H1 (cell line): Measurements from ENCODE around the gene RNU7-1. TPM values are rescaled to one million over a fixed set of nuclear protein-coding genes. Genes with fewer than 3 reads are reported as not detected.

ENCODE experiments used
- CTCF ChIA-PET: fragments of 300-600 bp; sonication (Branson Sonifier 250); formaldehyde crosslinking; loops from one replicate; lab custom pipeline; 2021; ENCODE audit not compliant: partially characterized antibody; lab: Charles Lee
- POLR2A ChIA-PET: fragments of 300-600 bp; sonication (Branson Sonifier 250); formaldehyde crosslinking; loops from one replicate; lab custom pipeline; 2021; ENCODE audit warnings: inconsistent platforms; ENCODE audit not compliant: partially characterized antibody; lab: Charles Lee
- DNase-seq, 2 experiments: peaks; one replicate each; pipeline versions ENCODE4 v3.0.0 to v3.0.0-alpha.2; 2010 to 2022; ENCODE audit warnings: low spot score in 2 of 2, low read depth in 1 of 2, mixed read lengths in 1 of 2
- FAIRE-seq: peaks from 2 replicates; lab custom pipeline; 2011; peaks lifted over from hg19 to GRCh38; lab: Jason Lieb, UNC
- H2AFZ ChIP-seq: 2 replicates; pipeline ENCODE4 v1.8.1; 2012; ENCODE audit warnings: low read length, inconsistent platforms
- H2AK5ac ChIP-seq: 2 replicates; pipeline ENCODE4 v1.6.1; 2013; ENCODE audit warnings: low read depth, low read length
- H2BK120ac ChIP-seq: replicated peaks from 2 replicates; pipeline ENCODE3; 2013; ENCODE audit warnings: low read depth, low read length, inconsistent platforms
- H2BK12ac ChIP-seq: 2 replicates; pipeline ENCODE4 v1.6.1; 2013; ENCODE audit warnings: low read depth, low read length
- H2BK15ac ChIP-seq: 2 replicates; pipeline ENCODE4 v1.6.1; 2013; ENCODE audit warnings: low read length
- H2BK20ac ChIP-seq: 2 replicates; pipeline ENCODE4 v1.6.1; 2013; ENCODE audit warnings: low read length
- H2BK5ac ChIP-seq: 2 replicates; pipeline ENCODE4 v1.6.1; 2013; ENCODE audit warnings: low read depth, low read length
- H3K14ac ChIP-seq: 2 replicates; pipeline ENCODE4 v1.6.1; 2013; ENCODE audit warnings: inconsistent platforms; ENCODE audit not compliant: insufficient read length
- H3K18ac ChIP-seq: 2 replicates; pipeline ENCODE4 v1.6.1; 2013; ENCODE audit warnings: low read length; ENCODE audit errors: extremely low read depth
- H3K23ac ChIP-seq: 2 replicates; pipeline ENCODE4 v1.6.1; 2013; ENCODE audit warnings: inconsistent platforms; ENCODE audit not compliant: insufficient read length
- H3K23me2 ChIP-seq: 2 replicates; pipeline ENCODE4 v1.6.1; 2013; ENCODE audit warnings: low read depth, low read length
- H3K27ac ChIP-seq: 2 replicates; pipeline ENCODE4 v1.6.1; 2011; ENCODE audit warnings: low read depth, low read length, inconsistent platforms
- H3K27me3 ChIP-seq, 4 experiments: replicated peaks in 1 of 4; 1 replicate in 1 of 4; 2 replicates in 3 of 4; pipeline versions ENCODE4 v1.6.1 to v1.8.1; 2011 to 2013; ENCODE audit warnings: low read length in 3 of 4, mild to moderate bottlenecking in 3 of 4, inconsistent platforms in 2 of 4, mixed read lengths in 2 of 4, moderate library complexity in 1 of 4; ENCODE audit not compliant: control insufficient read depth in 3 of 4, insufficient read depth in 3 of 4; ENCODE audit errors: extremely low read depth in 1 of 4
- H3K36me3 ChIP-seq, 4 experiments: 2 replicates each; pipeline versions ENCODE4 v1.6.1 to v1.8.1; 2011 to 2013; ENCODE audit warnings: mild to moderate bottlenecking in 4 of 4, low read length in 3 of 4, moderate library complexity in 2 of 4, control low read depth in 1 of 4, inconsistent platforms in 1 of 4; ENCODE audit not compliant: insufficient read depth in 4 of 4, control insufficient read depth in 2 of 4
- H3K4ac ChIP-seq: replicated peaks from 2 replicates; pipeline ENCODE3; 2013; ENCODE audit warnings: low read length, low read depth, mixed read lengths, inconsistent platforms; ENCODE audit not compliant: insufficient read length
- H3K4me1 ChIP-seq, 4 experiments: replicated peaks in 1 of 4; 1 replicate in 1 of 4; 2 replicates in 3 of 4; pipeline versions ENCODE4 v1.6.1 to v1.8.1; 2011 to 2013; ENCODE audit warnings: low read length in 3 of 4, inconsistent platforms in 2 of 4, mixed read lengths in 1 of 4; ENCODE audit not compliant: insufficient read depth in 4 of 4, control insufficient read depth in 3 of 4
- H3K4me2 ChIP-seq, 2 experiments: 2 replicates each; pipeline versions ENCODE4 v1.6.1 to v1.8.1; 2011 to 2013; ENCODE audit warnings: low read depth in 2 of 2, low read length in 2 of 2, control low read depth in 1 of 2, inconsistent platforms in 1 of 2, mild to moderate bottlenecking in 1 of 2; ENCODE audit not compliant: insufficient read depth in 1 of 2
- H3K4me3 ChIP-seq, 4 experiments: fragments of 200-600, 300-600 bp in 1 of 4; sonication (generic), shearing (Covaris generic), sonication (Bioruptor Twin) in 1 of 4; 2 replicates each; pipeline versions ENCODE4 v1.5.1 to v1.8.1; 2011 to 2016; ENCODE audit warnings: low read length in 4 of 4, low read depth in 3 of 4, control low read depth in 2 of 4, inconsistent platforms in 2 of 4, mild to moderate bottlenecking in 2 of 4, mixed read lengths in 1 of 4, moderate library complexity in 1 of 4; ENCODE audit not compliant: insufficient read depth in 2 of 4; ENCODE audit errors: extremely low read depth in 1 of 4
- H3K56ac ChIP-seq: replicated peaks from 2 replicates; pipeline ENCODE3; 2013; ENCODE audit warnings: low read depth, mild to moderate bottlenecking, mixed read lengths, low read length, inconsistent platforms; ENCODE audit not compliant: insufficient read length
- H3K79me1 ChIP-seq: 2 replicates; pipeline ENCODE4 v1.6.1; 2013; ENCODE audit warnings: low read depth, low read length, control low read depth
- H3K79me2 ChIP-seq, 2 experiments: 2 replicates each; pipeline versions ENCODE4 v1.6.1 to v1.8.1; 2012 to 2013; ENCODE audit warnings: low read length in 2 of 2, mild to moderate bottlenecking in 2 of 2, inconsistent platforms in 1 of 2; ENCODE audit not compliant: insufficient read depth in 2 of 2, control insufficient read depth in 1 of 2
- H3K9ac ChIP-seq, 4 experiments: replicated peaks in 1 of 4; 1 replicate in 1 of 4; 2 replicates in 3 of 4; pipeline versions ENCODE4 v1.6.1 to v1.8.1; 2011 to 2013; ENCODE audit warnings: low read depth in 3 of 4, low read length in 3 of 4, control low read depth in 2 of 4, mild to moderate bottlenecking in 2 of 4, moderate library complexity in 2 of 4, inconsistent platforms in 1 of 4; ENCODE audit errors: extremely low read depth in 1 of 4
- H3K9me3 ChIP-seq, 2 experiments: 2 replicates each; pipeline versions ENCODE4 v1.6.1 to v1.8.1; 2012 to 2013; ENCODE audit warnings: mild to moderate bottlenecking in 2 of 2, moderate library complexity in 2 of 2, control low read depth in 1 of 2, inconsistent platforms in 1 of 2, low read depth in 1 of 2, low read length in 1 of 2, mixed read lengths in 1 of 2; ENCODE audit not compliant: insufficient read depth in 2 of 2
- H4K20me1 ChIP-seq, 2 experiments: replicated peaks in 1 of 2; 2 replicates each; pipeline versions ENCODE3 to v1.8.1; 2011 to 2013; ENCODE audit warnings: inconsistent platforms in 2 of 2, low read length in 2 of 2, mild to moderate bottlenecking in 1 of 2; ENCODE audit not compliant: insufficient read depth in 2 of 2, control insufficient read depth in 1 of 2
- H4K5ac ChIP-seq: 2 replicates; pipeline ENCODE4 v1.6.1; 2013; ENCODE audit warnings: low read length, low read depth, mixed read lengths, inconsistent platforms; ENCODE audit not compliant: insufficient read length
- H4K8ac ChIP-seq: 2 replicates; pipeline ENCODE4 v1.8.0; 2013; ENCODE audit warnings: mild to moderate bottlenecking, moderate library complexity, low read length, inconsistent platforms; ENCODE audit not compliant: insufficient read depth; ENCODE audit errors: extremely low read depth
- H4K91ac ChIP-seq: replicated peaks from 2 replicates; pipeline ENCODE3; 2013; ENCODE audit warnings: low read length, mixed read lengths, inconsistent platforms; ENCODE audit not compliant: insufficient read length
- HDAC2 ChIP-seq, 2 experiments: fragments of 300-600 bp in 1 of 2; sonication (generic) in 1 of 2; IDR thresholded peaks; 2 replicates each; pipeline ENCODE4 v1.6.1; 2011 to 2012; ENCODE audit warnings: low read depth in 2 of 2, low read length in 2 of 2, mild to moderate bottlenecking in 2 of 2, moderate library complexity in 2 of 2, borderline replicate concordance in 1 of 2, inconsistent platforms in 1 of 2
- KDM5A ChIP-seq: fragments of 200-600 bp; IDR thresholded peaks from 2 replicates; pipeline ENCODE4 v1.7.1; 2012; ENCODE audit warnings: mild to moderate bottlenecking, low read length, inconsistent platforms, mixed read lengths
- MAFK ChIP-seq: IDR thresholded peaks from 2 replicates; pipeline ENCODE4 v1.6.1; 2012; ENCODE audit warnings: low read depth, mild to moderate bottlenecking, improper control_type of control experiment, low read length
- NANOG ChIP-seq: IDR thresholded peaks from 2 replicates; pipeline ENCODE4 v1.6.1; 2011; ENCODE audit warnings: low read length, low read depth, mild to moderate bottlenecking, inconsistent platforms; ENCODE audit not compliant: insufficient read depth, poor library complexity, severe bottlenecking
- RXRA ChIP-seq: IDR thresholded peaks from 2 replicates; pipeline ENCODE4 v1.6.1; 2011; ENCODE audit warnings: low read depth, mild to moderate bottlenecking, low read length, moderate library complexity; ENCODE audit not compliant: insufficient read depth
- SP4 ChIP-seq: IDR thresholded peaks from 2 replicates; pipeline ENCODE4 v1.6.1; 2012; ENCODE audit warnings: low read length, inconsistent platforms
- WGBS, 2 experiments: shearing (Covaris generic) in 1 of 2; methylation state at CpG; one replicate each; pipeline versions ENCODE4 v1.1.6 to v1.1.7; 2013 to 2015; ENCODE audit warnings: low lambda C conversion rate in 2 of 2, mixed read lengths in 2 of 2, inconsistent platforms in 1 of 2, low coverage in 1 of 2, missing lambda C conversion rate in 1 of 2; ENCODE audit not compliant: insufficient replicate concordance in 2 of 2, insufficient coverage in 1 of 2, insufficient read length in 1 of 2; ENCODE audit errors: extremely low coverage in 1 of 2, missing lambda C conversion rate in 1 of 2; 5-methylcytosine and 5-hydroxymethylcytosine counted together
- polyA plus RNA-seq, 7 experiments: library from polyadenylated mRNA; depleted of rRNA in 3 of 7; stranded (reverse) in 5 of 7; unstranded in 2 of 7; fragments of >200 nt in 5 of 7; fragments of 200-250 nt in 2 of 7; gene quantifications; 1 replicate in 5 of 7; 2 replicates in 1 of 7; 4 replicates in 1 of 7; pipeline versions ENCODE4 v1.2.1 to v1.2.3, GENCODE V29; 2011 to 2013; ENCODE audit warnings: missing spikeins in 2 of 7, mixed read lengths in 2 of 7
- total RNA-seq: library from RNA; stranded (reverse); fragmentation: NEBNext Ultra II Directional; extraction: Animal tissue kit (Norgen Biotek cat#: 25700); gene quantifications from 2 replicates; pipeline ENCODE4 v1.2.1, GENCODE V29; 2021

Gene RNU7-1
- total and polyA plus RNA-seq, 2 of the 8 experiments (the other 6 are each of a cell fraction or from before 2014, with no cell fraction given): not detected

DNA sequence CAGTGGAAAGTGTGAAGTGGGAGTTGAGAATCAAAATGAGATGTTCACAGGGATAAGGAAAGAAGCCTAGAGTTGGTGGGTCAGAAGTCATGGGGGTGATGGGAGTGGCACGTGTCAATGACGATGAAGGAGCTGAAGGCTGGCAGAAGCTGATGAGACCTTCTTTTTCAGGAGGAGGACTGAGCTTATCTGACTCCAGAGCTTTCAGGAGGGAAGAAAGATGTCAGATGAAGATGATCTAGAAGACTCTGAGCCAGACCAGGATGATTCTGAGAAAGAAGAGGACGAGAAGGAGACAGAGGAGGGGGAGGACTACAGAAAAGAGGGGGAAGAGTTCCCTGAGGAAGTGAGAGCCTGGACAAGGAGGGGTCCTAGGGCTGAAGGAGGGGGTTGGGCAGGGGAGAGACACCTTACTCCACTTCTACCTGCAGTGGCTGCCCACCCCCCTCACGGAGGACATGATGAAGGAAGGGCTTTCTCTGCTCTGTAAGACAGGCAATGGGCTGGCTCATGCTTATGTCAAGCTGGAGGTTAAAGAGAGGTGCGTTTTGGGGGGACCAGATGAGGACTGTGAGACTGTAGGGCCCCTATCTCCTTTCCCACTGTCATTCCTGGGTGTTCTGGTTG, 38.1 kb upstream of the RNU7-1 start:
- Histone ChIP-seq H3K23ac (no peak overlapping the region), H3K18ac (no peak overlapping the region), H3K9me3 (no peaks in the 10 kb centered on the region), H2BK20ac (no peak overlapping the region), H2BK120ac (no peak overlapping the region), H4K5ac (no peak overlapping the region), H3K56ac (no peak overlapping the region), H3K23me2 (peaks cover 3% of the 10 kb centered on the region; the same call in 1 of the 2 replicates), H4K20me1 (no peaks in the 10 kb centered on the region), H3K27me3 (peaks cover 0 to 4% (median 0%) of the 10 kb centered on the region in 4 experiments; a peak in 4 of 7 replicates), H2AFZ (no peak overlapping the region), H3K4me1 (peaks cover 3 to 12% (median 7%) of the 10 kb centered on the region in 4 experiments; a peak in 5 of 7 replicates), H3K4me3 (peak overlapping the region in 3 of 4 experiments; percentile 48 to 64 (median 56); a peak in 5 of 8 replicates), H4K8ac (no peak overlapping the region), H3K79me1 (no peaks in the 10 kb centered on the region), H3K79me2 (no peaks in the 10 kb centered on the region), H2BK12ac (no peak overlapping the region), H2BK15ac (0 out of 2 replicates have a peak overlapping the region, but pooled peaks have one; percentile 22), H3K9ac (peak overlapping the region in 3 of 4 experiments; percentile 60 to 77 (median 76); a peak in 5 of 7 replicates), H3K4ac (no peak overlapping the region), H2AK5ac (no peak overlapping the region), H3K27ac (peak overlapping the region; percentile 76; the same call in 1 of the 2 replicates), H3K14ac (no peak overlapping the region), H3K36me3 (no peaks in the 10 kb centered on the region), H2BK5ac (peak overlapping the region; percentile 36), H3K4me2 (peak overlapping the region; percentile 84 to 95), H4K91ac (no peak overlapping the region)
- TF ChIP-seq MAFK: no peak
- no peak for TF ChIP-seq KDM5A
- no peak for TF ChIP-seq NANOG
- TF ChIP-seq RXRA: no peak
- no peak for TF ChIP-seq SP4
- TF ChIP-seq HDAC2 (IDR thresholded peaks at IDR 0.05; ENCODE audit: borderline replicate concordance in 1 of 2, low read depth in 2 of 2, low read length in 2 of 2): no peak
- ChIA-PET CTCF (interaction anchor here (0.6 to 13.0 kb wide), 11 partner anchors 13 to 239 kb away, joined by 3 to 74 read pairs (median 7); partner anchors contain the start of genes ATN1, ENO2 and SPSB2), POLR2A (interaction anchor here (0.7 to 39.6 kb wide), 11 partner anchors 8 to 145 kb away, joined by 3 to 1027 read pairs (median 18); partner anchors contain the start of genes ATN1, C12orf57, ENO2 and PTPN6)
- WGBS, 2 experiments: 62% methylated on average over 5 of the region's 5 CpGs; no CpG with 5 or more reads in 1 of the 2 experiments
- DNase-seq: no peak
- no peak for FAIRE-seq
